H7 (cell line): Measurements from ENCODE around the gene IL3. TPM values are rescaled to one million over a fixed set of nuclear protein-coding genes. Genes with fewer than 3 reads are reported as not detected.
A peak's percentile ranks its signal among the peaks of the same experiment; 100 is the strongest.

Experiments used
- DNase-seq: peaks from one replicate; pipeline ENCODE4 v3.0.0; 2012
- H3K27me3 ChIP-seq: 2 replicates; pipeline ENCODE4 v1.6.0; 2011; ENCODE audit warnings: mild to moderate bottlenecking, low read length; ENCODE audit not compliant: control insufficient read depth, insufficient read depth
- H3K36me3 ChIP-seq: replicated peaks from 2 replicates; pipeline ENCODE4 v1.5.1; 2011; ENCODE audit warnings: low read length; ENCODE audit not compliant: control insufficient read depth, insufficient read depth
- H3K4me3 ChIP-seq: 2 replicates; pipeline ENCODE4 v1.5.1; 2011; ENCODE audit warnings: low read depth, mild to moderate bottlenecking, control low read depth, low read length, moderate library complexity; ENCODE audit not compliant: insufficient read depth
- total RNA-seq: library from RNA; depleted of rRNA; stranded (reverse); fragments of >200 nt; shearing (Covaris generic); gene quantifications from 2 replicates; pipeline ENCODE4 v1.2.3, GENCODE V29; 2014

The IL3 gene
- total RNA-seq, 1 experiment from 2014 or later: not detected

DNA sequence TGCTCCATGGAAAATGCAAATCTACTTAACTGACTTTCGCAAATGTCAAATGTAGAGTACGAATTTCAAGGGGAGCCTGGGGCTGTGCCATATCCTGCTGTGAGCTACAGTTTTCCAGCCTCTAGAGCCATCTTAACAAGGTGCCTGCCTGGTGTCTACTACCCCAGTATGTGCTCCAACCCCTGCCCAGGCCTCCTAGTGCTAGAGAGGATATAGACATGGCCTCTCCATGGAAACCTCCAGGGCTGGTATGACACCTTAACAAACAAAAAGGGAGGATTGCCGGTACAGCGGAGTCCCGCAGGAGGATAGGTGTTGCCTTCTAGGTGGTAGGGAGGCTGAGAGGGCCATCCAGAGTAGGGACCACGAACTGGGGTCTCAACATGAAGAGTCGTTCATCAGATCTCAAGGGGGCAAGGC is 13.6 kb upstream of the IL3 start:
- Histone ChIP-seq H3K4me3 (no peak overlapping the region), H3K27me3 (no peaks in the 10 kb centered on the region), H3K36me3 (no peaks in the 10 kb centered on the region)
- DNase-seq: no peak

DNA sequence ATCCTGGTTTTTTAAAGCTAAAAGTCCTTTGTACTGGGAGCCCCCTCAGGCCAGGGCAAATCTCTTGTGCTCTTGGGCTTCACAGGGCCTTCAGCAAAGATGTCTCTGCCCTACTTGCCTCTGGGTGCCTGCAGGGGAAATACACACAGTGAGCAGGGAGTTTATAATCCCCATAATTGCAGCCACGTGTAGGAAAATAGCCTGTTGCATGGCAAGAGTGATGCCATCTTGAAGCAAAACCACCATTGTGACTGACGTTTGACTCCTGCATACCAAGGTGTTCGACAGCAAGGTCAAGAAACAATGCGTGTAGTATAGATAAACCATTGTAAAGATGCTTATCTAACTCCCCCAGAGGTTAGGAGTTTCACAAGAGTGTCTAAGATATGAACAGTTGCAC is 11.4 kb upstream of the IL3 start:
- Histone ChIP-seq H3K4me3 (no peak overlapping the region), H3K27me3 (no peaks in the 10 kb centered on the region), H3K36me3 (no peaks in the 10 kb centered on the region)
- no peak for DNase-seq

DNA sequence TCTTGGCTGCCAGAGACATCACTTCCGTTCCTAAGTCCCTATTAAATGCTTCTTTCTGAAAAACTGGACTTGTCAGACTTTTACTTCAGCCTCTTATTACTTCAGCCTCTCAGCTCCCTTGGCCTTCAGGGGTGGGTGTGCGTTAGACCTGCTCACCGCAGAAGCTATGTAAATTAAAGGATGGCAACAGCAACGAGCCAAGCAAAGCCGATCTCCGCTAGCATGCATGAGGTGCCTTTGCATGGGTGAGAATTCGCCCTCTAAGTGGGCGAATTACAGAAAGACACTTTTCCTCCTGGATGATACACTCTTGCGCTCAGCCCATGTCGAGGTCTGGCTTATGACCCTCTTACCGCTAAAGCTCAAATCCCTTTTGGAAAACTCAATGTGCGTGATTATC is 10.9 kb upstream of the IL3 start:
- H3K36me3 ChIP-seq: no peaks in the 10 kb centered on the region
- H3K27me3 ChIP-seq: no peaks in the 10 kb centered on the region
- no peak overlapping the region for H3K4me3 ChIP-seq
- DNase-seq: no peak

DNA sequence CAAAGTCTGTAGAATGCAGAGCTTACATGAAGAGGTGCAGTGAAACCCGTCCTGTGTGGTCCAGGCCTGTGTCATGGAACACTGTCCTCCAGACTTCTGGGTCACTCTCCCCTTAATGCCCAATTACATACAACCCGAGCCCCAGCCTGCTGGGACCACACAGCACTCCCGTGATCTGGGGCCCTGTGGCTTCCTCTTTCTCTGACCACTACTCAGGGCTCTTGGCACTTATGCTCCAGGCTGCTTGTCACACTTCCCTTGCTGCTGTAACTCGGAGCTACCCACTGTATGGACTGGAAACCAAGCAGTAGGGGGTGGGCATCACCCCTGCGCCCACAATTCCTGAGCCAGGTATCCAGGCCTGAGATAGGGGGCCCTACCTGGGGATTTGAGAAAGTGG is 10.3 kb upstream of the IL3 start:
- H3K27me3 ChIP-seq: no peaks in the 10 kb centered on the region
- H3K4me3 ChIP-seq: no peak overlapping the region
- DNase-seq: no peak
- no peaks in the 10 kb centered on the region for H3K36me3 ChIP-seq

DNA sequence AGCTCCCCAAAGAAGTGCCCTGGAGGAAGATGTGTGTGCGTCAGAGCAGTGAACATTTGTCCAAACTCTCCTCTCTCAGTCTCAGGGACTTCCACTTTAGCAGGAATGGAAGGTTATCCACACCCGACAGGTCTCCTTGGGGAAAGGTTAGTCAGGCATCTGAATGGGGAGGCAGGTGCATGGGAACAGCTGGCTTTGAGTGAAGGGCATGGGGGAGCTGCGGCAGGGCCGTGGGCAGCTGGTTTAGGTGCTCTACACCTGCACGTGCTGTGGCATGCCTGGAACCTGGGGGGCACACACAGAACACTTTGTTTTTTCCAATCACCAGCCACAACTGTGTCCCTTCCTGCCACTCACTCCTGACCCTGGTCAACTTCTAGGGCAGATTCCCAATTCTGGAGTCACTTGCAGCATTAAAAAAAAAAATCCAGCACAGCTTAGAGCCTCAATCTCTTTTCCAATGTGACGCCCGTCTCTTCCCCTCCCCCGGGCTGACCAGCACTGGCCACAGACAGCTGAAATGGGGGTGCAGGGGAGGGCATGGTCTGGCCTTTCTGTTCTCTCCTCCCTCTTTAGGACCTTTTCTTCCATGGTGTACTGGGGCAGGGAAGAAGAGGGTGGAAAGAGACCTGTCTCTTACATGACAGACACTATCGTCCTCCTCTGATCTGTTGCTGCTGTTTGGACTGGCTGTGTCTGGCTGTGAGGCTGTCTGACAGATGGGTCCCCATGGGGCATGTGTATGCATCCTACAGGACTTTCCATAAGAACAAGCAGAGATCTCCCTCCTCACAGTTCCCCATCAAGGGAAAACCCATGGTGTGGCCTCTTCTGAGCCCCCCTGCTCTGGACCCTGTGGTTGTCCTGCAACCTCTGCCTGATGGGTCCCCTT is 9.5 kb upstream of the IL3 start:
- no peaks in the 10 kb centered on the region for H3K27me3 ChIP-seq
- no peak overlapping the region for H3K4me3 ChIP-seq
- H3K36me3 ChIP-seq: no peaks in the 10 kb centered on the region
- no peak for DNase-seq

DNA sequence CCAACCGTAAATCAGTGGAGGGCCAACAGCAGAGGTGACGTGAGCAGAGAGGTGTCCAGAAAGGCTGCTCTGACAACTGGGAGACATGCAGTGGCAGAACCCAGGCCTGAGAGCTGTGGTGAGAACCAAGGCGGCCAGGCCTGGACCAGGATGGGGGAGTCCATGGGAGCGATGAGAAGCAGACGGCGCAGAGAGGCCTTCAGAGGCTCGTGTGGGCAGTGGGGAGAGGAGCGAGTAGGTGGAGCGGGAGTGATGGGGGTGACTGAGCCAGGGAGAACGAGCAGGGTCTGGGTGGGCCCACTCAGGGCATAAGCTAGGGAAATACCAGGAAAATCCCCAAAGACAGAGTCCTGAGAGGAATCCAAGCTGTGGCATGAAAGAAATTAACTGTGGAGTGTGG is 7.9 kb upstream of the IL3 start:
- H3K27me3 ChIP-seq: no peaks in the 10 kb centered on the region
- no peak overlapping the region for H3K4me3 ChIP-seq
- DNase-seq: peak; percentile 22
- H3K36me3 ChIP-seq: no peaks in the 10 kb centered on the region

DNA sequence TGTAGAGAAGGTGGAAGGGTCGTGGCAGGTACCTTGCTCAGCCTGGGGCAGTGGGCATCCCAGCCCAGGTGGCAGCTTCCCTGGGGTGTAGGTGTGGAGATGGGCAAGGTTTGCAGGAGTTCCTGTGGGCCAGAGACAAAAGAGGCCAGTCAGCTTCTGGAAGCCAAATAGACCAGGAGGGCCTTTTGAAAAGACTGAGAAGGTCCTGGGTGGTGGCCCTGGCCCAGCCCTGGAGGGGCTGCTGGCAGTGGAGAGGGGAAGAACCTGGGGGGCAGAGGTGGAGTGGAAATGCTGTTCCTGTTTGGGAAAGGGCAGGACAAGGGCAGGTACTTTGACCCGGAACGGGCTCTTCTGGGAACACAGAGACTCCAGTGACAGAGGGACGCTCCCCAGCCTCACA is 7.0 kb upstream of the IL3 start:
- Histone ChIP-seq H3K4me3 (no peak overlapping the region), H3K27me3 (no peaks in the 10 kb centered on the region), H3K36me3 (no peaks in the 10 kb centered on the region)
- DNase-seq: peak; percentile 12

DNA sequence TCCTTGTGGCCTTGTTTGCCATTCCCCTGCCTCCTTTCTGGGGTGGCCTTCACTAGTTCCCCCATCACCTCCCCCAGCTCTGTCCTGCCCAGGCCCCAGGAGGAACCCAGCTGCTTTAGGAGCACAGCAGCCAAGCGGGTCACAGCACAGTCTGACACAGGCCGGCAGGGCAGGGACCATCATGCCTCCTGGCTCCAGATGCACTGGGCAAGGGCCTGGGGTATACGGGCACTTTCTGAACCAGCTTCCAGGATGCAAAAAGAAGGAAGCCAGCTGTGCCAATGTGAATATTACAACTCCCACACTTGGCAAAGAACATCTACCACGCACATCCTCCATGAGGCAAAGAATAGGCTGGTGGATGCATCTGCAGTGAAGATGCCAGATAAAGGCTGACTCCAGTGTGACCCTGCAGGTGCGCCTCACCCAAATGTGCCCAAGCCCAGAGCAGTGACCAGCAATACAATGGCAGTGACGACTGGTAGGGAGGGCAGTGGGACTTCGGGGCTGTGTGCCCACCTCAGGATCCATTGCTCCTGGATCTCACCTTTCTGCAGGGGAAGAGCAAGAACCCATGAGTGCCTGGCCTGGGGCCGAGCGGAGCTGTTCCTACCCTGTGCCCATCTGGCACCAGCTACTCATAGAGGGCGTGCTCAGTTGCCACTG is 6.3 kb upstream of the IL3 start:
- Histone ChIP-seq H3K36me3 (no peaks in the 10 kb centered on the region), H3K27me3 (no peaks in the 10 kb centered on the region), H3K4me3 (no peak overlapping the region)
- DNase-seq: peak; percentile 16

DNA sequence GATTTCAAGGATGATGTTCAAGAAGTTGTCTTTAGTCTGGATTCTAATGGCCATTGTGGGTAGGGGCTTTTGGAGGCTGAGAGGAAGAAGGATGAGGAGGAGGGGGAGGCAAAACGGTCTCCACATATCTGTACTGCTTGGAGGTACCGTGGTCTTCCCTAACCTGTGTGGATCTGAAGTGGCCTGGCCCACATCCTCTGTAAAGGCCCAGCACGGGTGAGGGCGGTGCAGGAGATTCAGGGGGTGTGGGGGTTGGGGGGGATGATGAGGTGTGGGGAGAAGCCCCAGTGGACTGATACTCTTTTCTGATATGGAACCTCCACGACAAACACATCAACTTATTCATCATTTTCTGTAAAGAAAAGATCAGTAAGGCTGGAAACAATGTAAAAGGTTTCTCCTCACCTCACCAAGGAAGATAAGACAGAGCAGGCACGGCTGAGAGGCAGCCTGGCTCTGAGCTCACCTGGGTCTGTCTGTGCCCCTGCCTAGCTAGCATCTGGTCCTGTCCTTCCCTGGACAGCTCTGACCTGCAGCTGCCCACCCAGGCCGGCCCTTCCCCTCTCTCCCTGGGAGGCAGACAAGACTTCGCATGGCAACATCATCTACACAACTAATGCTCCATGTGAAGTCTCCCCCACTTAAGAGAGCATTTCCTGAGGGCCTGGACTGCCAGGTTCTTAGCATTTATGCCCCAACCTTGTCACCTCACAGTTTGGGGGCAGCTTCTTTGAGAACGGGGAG is 5.6 kb upstream of the IL3 start:
- peak; percentile 19 for DNase-seq
- no peaks in the 10 kb centered on the region for H3K36me3 ChIP-seq
- no peak overlapping the region for H3K4me3 ChIP-seq
- H3K27me3 ChIP-seq: no peaks in the 10 kb centered on the region

DNA sequence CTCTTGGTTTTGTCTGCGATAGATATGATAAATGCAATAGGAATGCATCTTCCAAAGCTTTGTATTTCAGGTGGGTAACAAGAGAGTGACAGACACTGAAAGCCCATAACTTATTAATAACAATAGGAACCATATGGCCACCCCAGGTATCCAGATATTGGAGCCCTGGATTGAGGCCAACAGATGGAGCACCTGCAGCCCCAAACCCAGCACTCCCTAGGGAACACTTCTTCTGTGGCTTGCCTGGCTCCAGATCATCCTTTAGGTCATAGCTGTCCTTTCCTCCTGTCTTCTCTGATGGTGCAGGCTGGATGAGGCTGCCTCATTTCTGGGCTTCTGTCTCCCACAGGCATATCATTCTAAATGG is 5.0 kb upstream of the IL3 start:
- no peak for DNase-seq
- Histone ChIP-seq H3K27me3 (no peaks in the 10 kb centered on the region), H3K4me3 (no peak overlapping the region), H3K36me3 (no peaks in the 10 kb centered on the region)

DNA sequence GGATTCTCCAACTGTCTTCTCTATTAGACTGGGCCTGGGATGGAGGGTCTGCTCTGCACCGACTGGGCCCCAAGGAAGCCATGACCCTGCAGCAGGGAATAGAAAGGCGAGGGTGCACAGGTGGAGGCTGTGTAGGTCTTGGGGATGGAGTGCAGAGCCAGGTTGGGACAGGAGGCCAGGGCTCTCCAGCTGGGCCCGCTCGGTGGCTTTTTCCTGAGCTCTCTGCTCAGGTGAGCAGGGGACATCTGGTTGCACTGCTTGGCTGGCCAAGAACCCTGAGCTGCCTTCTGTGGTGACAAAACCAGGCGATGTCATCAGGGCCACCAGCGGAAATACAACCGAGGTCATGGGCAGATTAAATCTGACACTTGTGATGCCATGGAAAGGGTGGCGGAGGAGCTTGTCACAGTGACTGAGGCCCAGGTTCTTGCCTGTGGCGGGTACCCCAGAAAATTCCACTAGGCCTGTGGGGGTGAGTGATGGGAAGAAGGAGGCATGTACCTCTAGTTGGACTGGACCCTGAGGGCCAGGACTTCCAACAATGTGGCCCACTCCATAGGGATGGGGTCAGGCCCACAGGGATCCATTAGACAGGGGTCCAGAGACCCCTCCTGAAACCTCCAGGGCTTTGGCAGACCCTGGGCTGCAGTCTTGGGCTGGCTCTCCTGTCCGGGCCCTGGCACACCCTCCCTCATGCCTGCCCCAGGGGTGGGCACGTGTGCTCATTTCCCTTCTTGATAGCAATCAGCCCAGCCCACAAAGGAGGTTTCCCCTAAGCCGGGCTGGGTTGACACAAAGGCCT is 4.4 kb upstream of the IL3 start:
- Histone ChIP-seq H3K4me3 (no peak overlapping the region), H3K36me3 (no peaks in the 10 kb centered on the region), H3K27me3 (no peaks in the 10 kb centered on the region)
- peak; percentile 16 for DNase-seq

DNA sequence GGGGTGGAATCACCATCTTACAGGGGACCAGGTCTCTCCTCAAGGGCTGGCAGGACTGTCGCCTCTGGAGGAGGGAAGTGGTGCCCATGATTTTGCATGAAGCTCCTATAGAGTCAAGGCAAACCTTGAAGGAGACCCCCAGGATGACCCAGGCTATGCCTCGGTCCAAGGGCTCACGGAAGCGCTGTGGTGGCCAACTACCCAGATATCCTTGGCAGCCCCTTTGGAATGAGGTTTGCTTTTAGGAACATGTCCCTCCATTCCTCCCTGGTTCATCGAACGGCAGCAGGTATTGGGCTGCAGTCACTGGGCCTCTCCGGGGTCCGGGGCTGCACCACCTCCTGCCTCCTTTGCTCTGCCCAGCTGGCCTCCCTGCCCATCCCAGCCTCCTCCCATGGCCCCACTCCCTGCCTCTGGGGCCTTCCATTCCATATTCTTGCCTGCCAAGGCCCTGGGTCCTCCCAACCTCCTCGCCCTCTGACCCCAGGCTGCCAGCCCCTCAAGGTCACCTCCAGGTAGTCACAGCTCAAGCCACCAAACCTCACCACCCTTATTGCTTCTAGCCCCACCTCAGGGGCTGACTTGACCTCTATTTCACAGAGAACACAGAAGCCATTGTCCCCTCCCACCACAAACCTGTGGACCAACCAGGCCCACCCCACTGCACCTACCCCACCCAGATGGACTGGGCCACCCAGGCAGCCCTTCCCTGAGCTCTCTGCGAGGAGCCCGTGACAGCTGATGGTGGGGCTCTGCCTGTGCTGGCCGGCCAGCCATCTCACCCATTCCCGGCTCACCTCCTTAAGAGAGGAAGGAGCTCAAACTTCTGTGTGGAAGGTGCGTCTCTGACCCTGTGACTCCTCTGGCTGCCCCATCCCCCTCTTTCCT is 3.6 kb upstream of the IL3 start:
- no peaks in the 10 kb centered on the region for H3K27me3 ChIP-seq
- no peak overlapping the region for H3K4me3 ChIP-seq
- peak; percentile 38 for DNase-seq
- H3K36me3 ChIP-seq: no peaks in the 10 kb centered on the region

DNA sequence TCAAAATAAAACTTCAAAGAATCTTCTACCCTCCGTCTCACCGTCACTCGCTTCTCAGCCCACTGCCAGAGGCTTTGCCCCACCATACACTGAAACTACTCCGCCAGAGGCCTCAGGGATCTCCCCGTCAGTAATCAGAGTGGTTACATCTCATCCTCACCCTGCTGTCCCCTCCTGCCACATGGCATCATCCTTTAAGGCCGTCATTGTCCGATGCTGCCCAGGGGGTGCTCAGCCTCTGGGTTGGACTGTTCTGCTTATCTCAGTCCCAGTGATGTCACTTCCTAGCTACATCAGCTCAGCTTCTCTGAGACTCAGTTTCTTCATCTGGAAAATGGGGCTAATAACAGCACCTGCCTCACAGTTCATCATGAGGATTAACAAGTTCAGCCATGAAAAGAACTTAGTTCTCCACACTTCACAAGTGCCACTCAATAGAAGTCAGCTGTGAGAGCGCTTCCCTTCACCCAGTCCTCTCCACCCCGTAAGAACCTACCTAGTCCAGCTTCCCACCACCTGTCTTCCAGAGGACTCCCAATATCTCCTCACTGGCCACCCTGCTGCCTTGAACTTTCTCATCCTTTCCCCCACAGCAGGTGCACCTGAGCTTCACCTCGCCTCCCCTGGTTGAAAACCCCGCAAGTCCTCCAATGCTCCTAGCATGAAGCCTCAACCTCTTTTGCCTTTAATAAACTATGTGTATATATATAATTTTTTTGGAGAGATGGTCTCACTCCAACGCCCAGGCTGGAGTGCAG is 2.8 kb upstream of the IL3 start:
- peak; percentile 19 for DNase-seq
- Histone ChIP-seq H3K36me3 (no peaks in the 10 kb centered on the region), H3K4me3 (no peak overlapping the region), H3K27me3 (no peaks in the 10 kb centered on the region)
